A549 treated with CORT108297 at 1 μM for 4 hours (cell line): ENCODE results near the gene FAM72C. TPM values are rescaled to one million over a fixed set of nuclear protein-coding genes. Genes with fewer than 3 reads are reported as not detected.

Experiments used
- total RNA-seq: library from RNA; stranded (reverse); fragments of 200-300 nt; extraction: Qiagen RNA extraction; gene quantifications from 5 replicates; pipeline ENCODE4 v1.2.3, GENCODE V29; 2022

The FAM72C gene
- total RNA-seq, result 4.3 to 7.1 TPM (median 5.5 TPM) in 5 replicates

DNA sequence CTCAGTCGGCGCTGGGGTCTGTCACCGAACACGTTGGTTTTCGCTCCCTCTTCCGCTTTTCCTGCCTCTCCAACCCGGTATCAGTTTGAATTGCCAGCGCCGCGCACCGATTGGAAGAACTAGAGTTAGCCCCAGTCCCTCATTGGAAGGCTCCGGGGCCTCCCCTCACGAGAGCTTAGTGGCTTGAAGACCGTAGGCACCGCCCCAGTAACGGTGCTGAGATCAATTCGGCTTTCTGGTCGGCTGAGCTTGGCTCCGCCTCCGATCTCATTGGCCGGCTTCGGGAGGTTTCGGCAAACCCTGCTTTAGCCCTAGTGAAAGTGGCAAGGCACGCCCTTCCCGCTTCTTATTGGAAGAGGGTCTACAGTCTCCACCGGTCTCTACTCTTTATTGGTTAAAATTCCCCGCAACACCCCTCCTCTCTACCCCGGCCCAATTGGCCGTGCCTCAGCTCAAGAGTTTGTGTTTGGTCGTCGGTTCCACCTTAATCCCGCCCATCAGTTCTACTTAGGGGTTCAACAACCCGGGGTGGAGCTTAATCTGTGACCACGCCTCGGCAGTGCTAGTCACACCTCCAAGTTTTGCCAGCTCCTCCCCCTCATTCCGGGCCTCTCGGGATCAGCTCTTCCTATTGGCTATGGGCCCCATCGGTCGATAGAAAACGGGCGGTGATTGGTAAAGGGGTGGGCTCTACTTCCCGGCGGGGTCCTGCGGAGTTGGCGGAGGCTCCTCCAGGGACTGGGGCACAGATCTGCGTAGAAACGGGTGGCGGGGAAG lies at the start of gene FAM72C:
TSS of gene FAM72C (minus strand) at position 63 of the 777 bp plus-strand sequence. CDS start 845 bp downstream, outside the sequence.

